ENCODE measurements around the gene KIN.

The KIN gene

DNA sequence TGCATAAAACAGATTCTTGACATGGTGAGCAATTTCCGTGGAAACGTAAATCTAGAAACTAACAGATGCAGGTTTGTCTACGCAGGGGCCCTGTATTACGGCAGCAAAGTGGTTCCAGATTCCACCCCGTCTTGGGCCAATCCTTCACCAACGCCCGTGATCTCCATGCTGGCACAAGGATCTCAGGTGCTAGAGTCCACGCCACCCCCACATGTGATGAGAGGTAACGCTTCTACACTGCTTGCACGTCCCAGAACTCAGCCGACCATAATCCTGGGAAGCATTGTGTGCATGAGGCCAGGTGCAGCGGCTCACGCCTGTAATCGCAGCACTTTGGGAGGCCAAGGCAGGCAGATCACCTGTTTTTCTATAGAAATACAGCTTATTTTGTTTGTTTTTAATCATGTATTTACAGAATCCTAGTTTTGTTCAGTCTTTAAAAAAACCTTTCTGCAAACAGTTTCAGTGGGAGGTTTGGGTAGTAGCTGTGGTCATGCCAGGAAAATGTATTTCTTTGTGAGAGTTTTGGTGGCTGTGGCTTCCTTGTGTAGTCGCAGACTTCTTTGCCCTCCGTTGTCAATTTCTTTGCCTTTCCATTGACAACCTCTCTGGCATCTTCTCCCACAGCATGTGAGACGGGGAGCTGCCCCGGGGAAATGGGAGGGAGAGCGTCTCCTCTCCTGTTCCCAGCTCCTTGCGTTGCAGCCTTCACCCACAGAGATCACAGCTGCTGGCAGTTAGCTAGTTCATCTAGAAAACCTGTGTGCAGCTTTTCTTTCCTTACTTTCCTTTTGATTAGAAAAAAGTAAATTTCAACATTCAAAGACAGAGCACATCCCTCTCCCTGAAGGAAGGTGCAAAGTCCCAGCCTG lies 49.0 kb downstream of the KIN start:
- no peak for DNase-seq (ENCODE audit: low read depth)
- H3K4me3 ChIP-seq (replicated peaks; ENCODE audit: low read depth, low read length) = no peak overlapping the region
- TF ChIP-seq, protein P1, sequence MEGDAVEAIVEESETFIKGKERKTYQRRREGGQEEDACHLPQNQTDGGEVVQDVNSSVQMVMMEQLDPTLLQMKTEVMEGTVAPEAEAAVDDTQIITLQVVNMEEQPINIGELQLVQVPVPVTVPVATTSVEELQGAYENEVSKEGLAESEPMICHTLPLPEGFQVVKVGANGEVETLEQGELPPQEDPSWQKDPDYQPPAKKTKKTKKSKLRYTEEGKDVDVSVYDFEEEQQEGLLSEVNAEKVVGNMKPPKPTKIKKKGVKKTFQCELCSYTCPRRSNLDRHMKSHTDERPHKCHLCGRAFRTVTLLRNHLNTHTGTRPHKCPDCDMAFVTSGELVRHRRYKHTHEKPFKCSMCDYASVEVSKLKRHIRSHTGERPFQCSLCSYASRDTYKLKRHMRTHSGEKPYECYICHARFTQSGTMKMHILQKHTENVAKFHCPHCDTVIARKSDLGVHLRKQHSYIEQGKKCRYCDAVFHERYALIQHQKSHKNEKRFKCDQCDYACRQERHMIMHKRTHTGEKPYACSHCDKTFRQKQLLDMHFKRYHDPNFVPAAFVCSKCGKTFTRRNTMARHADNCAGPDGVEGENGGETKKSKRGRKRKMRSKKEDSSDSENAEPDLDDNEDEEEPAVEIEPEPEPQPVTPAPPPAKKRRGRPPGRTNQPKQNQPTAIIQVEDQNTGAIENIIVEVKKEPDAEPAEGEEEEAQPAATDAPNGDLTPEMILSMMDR (IDR thresholded peaks at IDR 0.05; ENCODE audit: low read length, missing control alignments) = no peak

DNA sequence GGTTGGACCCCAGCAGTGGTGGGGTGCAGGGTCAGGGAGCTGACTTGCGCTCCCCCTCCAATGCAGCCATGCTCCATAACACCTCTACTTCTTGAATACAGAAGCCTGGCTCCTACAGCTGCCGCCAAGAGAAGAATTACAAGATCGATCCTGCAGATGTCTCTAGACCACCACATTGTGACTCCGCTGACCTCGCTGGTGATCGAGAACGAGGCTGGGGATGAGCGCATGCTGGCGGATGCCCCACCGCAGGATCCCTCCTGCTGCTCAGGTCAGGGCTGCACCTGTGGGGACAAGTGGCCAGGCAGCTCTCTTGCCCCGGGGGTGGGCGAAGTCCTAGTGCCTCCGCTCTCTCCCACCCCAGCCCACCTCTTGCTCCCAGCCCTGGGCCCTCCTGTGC lies 53.0 kb downstream of the KIN start:
- TF ChIP-seq, protein P1 (IDR thresholded peaks at IDR 0.05; ENCODE audit: low read length, missing control alignments) = no peak
- DNase-seq (ENCODE audit: low read depth) = no peak
- no peak overlapping the region for H3K4me3 ChIP-seq (replicated peaks; ENCODE audit: low read depth, low read length)

DNA sequence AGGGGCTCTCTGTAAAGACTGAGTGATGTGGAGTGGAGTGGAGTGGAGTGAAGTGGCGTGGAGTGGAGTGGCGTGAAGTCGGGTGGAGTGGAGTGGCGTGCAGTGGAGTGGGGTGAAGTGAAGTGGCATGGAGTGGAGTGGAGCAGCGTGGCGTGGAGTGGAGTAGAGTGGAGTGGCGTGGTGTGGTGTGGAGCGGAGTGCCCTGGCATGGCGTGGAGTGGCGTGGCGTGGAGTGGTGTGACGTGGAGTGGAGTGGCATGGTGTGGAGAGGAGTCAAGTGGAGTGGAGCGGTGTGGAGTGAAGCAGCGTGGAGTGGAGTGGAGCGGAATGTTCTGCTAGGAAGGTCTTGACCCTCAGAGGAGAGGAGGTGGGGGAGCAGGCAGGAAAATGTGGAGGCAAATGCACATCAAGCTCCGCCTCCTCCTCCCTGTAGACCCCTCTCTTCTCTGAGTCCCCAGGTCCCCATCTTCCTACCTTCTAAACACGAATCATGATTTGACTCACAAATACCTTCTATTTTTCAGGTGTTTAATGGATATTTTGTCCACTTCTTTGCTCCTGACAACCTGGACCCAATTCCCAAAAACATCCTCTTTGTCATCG lies 64.8 kb downstream of the KIN start:
- TF ChIP-seq, protein P1 (IDR thresholded peaks at IDR 0.05; ENCODE audit: low read length, missing control alignments) = no peak
- H3K4me3 ChIP-seq (replicated peaks; ENCODE audit: low read depth, low read length) = no peak overlapping the region
- DNase-seq (ENCODE audit: low read depth) = no peak

- TF ChIP-seq, protein P1 (IDR thresholded peaks at IDR 0.05; ENCODE audit: low read length, missing control alignments) = no peak
- H3K4me3 ChIP-seq (replicated peaks; ENCODE audit: low read depth, low read length) = no peak overlapping the region
- DNase-seq (ENCODE audit: low read depth) = no peak
Observed at GRCh38 chr10:7720478-7720877, 67.3 kb downstream of the KIN start.

GRCh38 chr10:7718685-7719084 lies 69.1 kb downstream of the KIN start:
- TF ChIP-seq, protein P1 (IDR thresholded peaks at IDR 0.05; ENCODE audit: low read length, missing control alignments) = no peak
- H3K4me3 ChIP-seq (replicated peaks; ENCODE audit: low read depth, low read length) = no peak overlapping the region
- DNase-seq (ENCODE audit: low read depth) = no peak

GRCh38 chr10:7717767-7718166 lies 70.0 kb downstream of the KIN start:
- no peak overlapping the region for H3K4me3 ChIP-seq (replicated peaks; ENCODE audit: low read depth, low read length)
- TF ChIP-seq, protein P1 (IDR thresholded peaks at IDR 0.05; ENCODE audit: low read length, missing control alignments) = no peak
- no peak for DNase-seq (ENCODE audit: low read depth)
